Measurements from ENCODE around the gene MMRN2.

DNA sequence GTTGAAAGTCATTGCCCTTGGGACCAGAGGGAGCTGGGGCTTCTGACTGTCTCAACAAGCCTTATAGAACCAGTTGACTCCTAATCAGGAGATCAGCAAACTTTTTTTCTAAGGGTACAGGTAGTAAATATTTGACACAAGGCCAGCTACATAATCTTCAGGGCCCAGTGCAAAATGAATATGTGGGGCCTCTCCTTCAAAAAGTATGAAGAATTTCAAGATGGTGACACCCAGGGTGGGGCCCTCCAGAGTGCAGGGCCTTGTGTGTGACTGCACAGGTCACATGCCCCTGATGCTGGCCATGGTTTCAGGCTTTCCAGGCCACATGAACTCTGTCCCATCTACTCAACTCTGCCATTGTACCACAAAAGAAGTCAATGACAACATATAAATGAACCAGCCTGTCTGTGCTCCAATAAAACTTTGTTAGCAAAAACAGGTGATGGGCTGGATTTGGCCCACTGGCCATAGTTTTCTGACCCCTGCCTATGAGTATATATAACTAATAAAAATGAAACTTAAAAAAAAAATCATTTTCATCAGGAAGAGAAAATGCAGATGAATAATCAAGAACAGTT is 6.1 kb downstream of the MMRN2 start:
- TF ChIP-seq EZH2phosphoT487 (IDR thresholded peaks at IDR 0.05; ENCODE audit: insufficient read depth, low read depth) (no peak), EZH2 (IDR thresholded peaks at IDR 0.05; ENCODE audit: insufficient read depth, poor library complexity, severe bottlenecking) (no peak)

All from GM23248 (cell line).